NT2/D1 (cell line): ENCODE measurements around the gene ENTPD2.

Experiments used
- DNase-seq: peaks from one replicate; pipeline ENCODE4 v3.0.0-alpha.2; 2011; ENCODE audit warnings: low read depth, low spot score
- H3K27me3 ChIP-seq: 2 replicates; pipeline ENCODE4 v1.6.0; 2011; ENCODE audit warnings: mild to moderate bottlenecking; ENCODE audit not compliant: insufficient read length, insufficient read depth
- H3K36me3 ChIP-seq: 2 replicates; pipeline ENCODE4 v1.6.1; 2011; ENCODE audit warnings: mild to moderate bottlenecking, low read length, mixed read lengths; ENCODE audit not compliant: insufficient read depth, insufficient read length
- H3K4me1 ChIP-seq: 2 replicates; pipeline ENCODE4 v1.5.1; 2011; ENCODE audit not compliant: insufficient read depth, insufficient read length
- H3K4me3 ChIP-seq: 2 replicates; pipeline ENCODE4 v1.5.1; 2011; ENCODE audit warnings: low read depth; ENCODE audit not compliant: insufficient read length
- H3K9ac ChIP-seq: 2 replicates; pipeline ENCODE4 v1.6.0; 2011; ENCODE audit warnings: low read depth; ENCODE audit not compliant: insufficient read length
- H3K9me3 ChIP-seq: 2 replicates; pipeline ENCODE4 v1.5.1; 2011; ENCODE audit warnings: mild to moderate bottlenecking, low read length; ENCODE audit not compliant: insufficient read depth
- SUZ12 ChIP-seq: IDR thresholded peaks from 2 replicates; pipeline ENCODE4 v1.6.1; 2011; ENCODE audit not compliant: insufficient read length, insufficient read depth; ENCODE audit errors: extremely low read depth
- YY1 ChIP-seq: IDR thresholded peaks from 2 replicates; pipeline ENCODE4 v1.6.1; 2011; ENCODE audit not compliant: insufficient read length, insufficient read depth
- ZNF274 ChIP-seq: IDR thresholded peaks from 2 replicates; pipeline ENCODE4 v1.6.1; 2011; ENCODE audit warnings: mild to moderate bottlenecking, low read depth, low read length

Gene ENTPD2

GRCh38 chr9:137069508-137070091, 15.7 kb upstream of the ENTPD2 start:
- Histone ChIP-seq H3K9ac (peak overlapping the region; percentile 90), H3K27me3 (peaks cover 15% of the 10 kb centered on the region), H3K4me1 (peaks cover 27% of the 10 kb centered on the region), H3K4me3 (peak overlapping the region; percentile 71), H3K36me3 (peaks cover 20% of the 10 kb centered on the region), H3K9me3 (no peaks in the 10 kb centered on the region)
- no peak for DNase-seq
- TF ChIP-seq SUZ12 (no peak), ZNF274 (no peak), YY1 (no peak)

GRCh38 chr9:137068539-137069507, 15.0 kb upstream of the ENTPD2 start:
- DNase-seq: no peak
- TF ChIP-seq SUZ12: no peak
- no peak for TF ChIP-seq YY1
- no peak for TF ChIP-seq ZNF274
- Histone ChIP-seq H3K36me3 (peaks cover 24% of the 10 kb centered on the region), H3K9me3 (no peaks in the 10 kb centered on the region), H3K27me3 (peaks cover 13% of the 10 kb centered on the region), H3K4me1 (peaks cover 29% of the 10 kb centered on the region), H3K4me3 (peak overlapping the region; percentile 71), H3K9ac (peak overlapping the region; percentile 90)

DNA sequence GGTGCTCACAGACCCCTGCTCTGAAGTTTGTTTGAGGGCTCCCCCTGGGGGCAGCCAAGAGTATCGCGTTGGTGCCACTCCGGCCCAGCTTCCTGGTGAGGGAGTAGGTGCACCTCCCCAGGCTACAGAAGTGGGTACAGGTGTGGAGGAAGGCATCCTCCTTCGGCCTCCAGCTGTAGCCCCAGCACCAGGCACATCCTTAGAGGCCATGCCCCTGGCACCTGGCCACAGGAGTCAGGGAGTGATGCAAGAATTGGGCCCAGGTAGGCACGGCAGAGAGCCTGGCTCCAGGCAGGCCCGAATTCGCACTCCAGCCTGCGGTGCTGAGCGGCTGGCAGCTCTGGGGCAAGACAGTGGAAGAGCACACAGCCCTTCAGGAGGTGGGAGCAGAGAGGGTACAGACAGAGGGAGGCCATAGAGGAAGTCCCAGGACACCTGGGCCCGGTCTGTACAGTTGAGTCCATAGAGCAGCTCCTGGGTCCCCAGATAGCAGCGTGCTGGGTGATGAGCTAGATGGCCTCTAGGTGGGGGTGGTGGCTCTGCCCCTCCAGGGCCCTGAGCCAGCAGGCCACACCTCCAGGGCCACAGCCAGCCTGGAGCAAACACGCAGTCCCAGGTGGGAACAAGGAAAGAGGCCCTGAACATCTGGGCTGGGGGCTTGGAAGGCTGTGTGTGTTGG, 14.1 kb upstream of the ENTPD2 start:
- H3K4me1 ChIP-seq: peaks cover 33% of the 10 kb centered on the region
- TF ChIP-seq ZNF274 (no peak), YY1 (no peak), SUZ12 (no peak)
- DNase-seq: peak; percentile 64
- H3K36me3 ChIP-seq: peaks cover 30% of the 10 kb centered on the region
- peak overlapping the region; percentile 90 for H3K9ac ChIP-seq
- H3K27me3 ChIP-seq: peaks cover 12% of the 10 kb centered on the region
- peak overlapping the region; percentile 27 for H3K4me3 ChIP-seq
- H3K9me3 ChIP-seq: no peaks in the 10 kb centered on the region

- TF ChIP-seq YY1: no peak
- no peak for TF ChIP-seq ZNF274
- no peak for TF ChIP-seq SUZ12
- no peak overlapping the region for H3K4me3 ChIP-seq
- DNase-seq: no peak
- H3K9me3 ChIP-seq: no peaks in the 10 kb centered on the region
- no peak overlapping the region for H3K9ac ChIP-seq
- H3K27me3 ChIP-seq: peaks cover 12% of the 10 kb centered on the region
- peaks cover 30% of the 10 kb centered on the region for H3K36me3 ChIP-seq
- peaks cover 30% of the 10 kb centered on the region for H3K4me1 ChIP-seq
Measured at GRCh38 chr9:137066096-137066861, 12.4 kb upstream of the ENTPD2 start.

GRCh38 chr9:137065336-137065967, 11.6 kb upstream of the ENTPD2 start:
- Histone ChIP-seq H3K9ac (no peak overlapping the region), H3K9me3 (no peaks in the 10 kb centered on the region), H3K36me3 (peaks cover 30% of the 10 kb centered on the region), H3K4me3 (no peak overlapping the region), H3K27me3 (peaks cover 12% of the 10 kb centered on the region), H3K4me1 (peaks cover 25% of the 10 kb centered on the region)
- no peak for DNase-seq
- TF ChIP-seq SUZ12 (no peak), ZNF274 (no peak), YY1 (no peak)

DNA sequence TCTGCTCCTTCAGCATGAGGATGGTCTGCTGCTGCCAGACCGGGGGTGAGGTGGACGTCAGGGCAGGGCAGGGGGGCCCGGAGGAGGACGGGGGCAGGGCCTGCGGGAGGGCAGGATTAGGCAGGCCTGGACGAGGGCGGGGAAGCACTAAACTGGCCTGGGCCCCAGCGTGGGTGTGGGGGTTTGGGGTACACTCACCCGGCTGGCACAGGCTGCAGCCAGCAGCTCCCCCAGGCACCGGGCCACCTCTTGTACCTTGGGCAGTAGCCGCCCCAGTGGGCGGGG, 11.0 kb upstream of the ENTPD2 start:
- Histone ChIP-seq H3K4me1 (peaks cover 25% of the 10 kb centered on the region), H3K4me3 (no peak overlapping the region), H3K27me3 (peaks cover 12% of the 10 kb centered on the region), H3K9me3 (no peaks in the 10 kb centered on the region), H3K36me3 (peaks cover 30% of the 10 kb centered on the region), H3K9ac (no peak overlapping the region)
- DNase-seq: no peak
- TF ChIP-seq YY1 (no peak), ZNF274 (no peak), SUZ12 (no peak)
